ENCODE measurements around the gene CCDC127. TPM values are rescaled to one million over a fixed set of nuclear protein-coding genes. Genes with fewer than 3 reads are reported as not detected.

Gene CCDC127
- total RNA-seq, 1 experiment from 2014 or later: 24.1 TPM

DNA sequence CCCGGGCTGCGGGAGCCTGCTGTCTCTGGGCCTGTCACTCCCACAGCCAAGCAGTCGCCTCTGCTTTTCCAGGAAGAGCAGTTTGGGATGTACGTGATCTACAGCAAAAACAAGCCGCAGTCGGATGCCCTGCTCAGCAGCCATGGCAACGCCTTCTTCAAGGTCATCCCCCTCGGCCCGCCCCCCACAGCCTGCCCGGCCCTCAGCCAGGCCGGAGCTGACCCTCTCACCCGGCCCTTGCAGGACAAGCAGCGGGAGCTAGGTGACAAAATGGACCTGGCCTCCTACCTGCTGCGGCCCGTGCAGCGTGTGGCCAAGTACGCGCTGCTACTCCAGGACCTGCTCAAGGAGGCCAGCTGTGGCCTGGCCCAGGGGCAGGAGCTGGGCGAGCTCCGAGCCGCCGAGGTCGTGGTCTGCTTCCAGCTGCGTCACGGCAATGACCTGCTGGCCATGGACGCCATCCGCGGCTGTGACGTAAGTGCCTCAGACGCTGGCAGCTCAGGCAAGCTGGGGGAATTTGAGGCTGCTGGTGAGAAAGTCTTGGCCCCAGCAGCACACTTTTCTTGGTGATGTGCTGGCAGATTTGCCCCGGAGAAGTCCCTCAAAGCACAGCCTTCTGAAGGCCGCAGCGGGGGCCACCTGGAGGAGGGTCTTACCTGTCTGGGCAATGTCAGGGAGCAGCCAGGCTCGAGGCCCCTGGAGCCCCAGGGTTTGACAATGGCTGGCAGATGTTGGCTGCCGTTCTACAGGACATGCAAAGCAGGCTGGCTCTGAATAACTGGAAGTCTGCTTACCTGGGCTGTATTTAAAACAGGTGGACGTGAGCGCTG, 46.8 kb downstream of the CCDC127 start:
- Histone ChIP-seq H3K9me2 (ENCODE audit: insufficient read depth) (no peaks in the 10 kb centered on the region), H3K4me3 (no peak overlapping the region), H3K4me2 (no peak overlapping the region), H3K4me1 (replicated peaks; ENCODE audit: insufficient read depth) (no peaks in the 10 kb centered on the region), H3F3A (ENCODE audit: insufficient read depth, low read depth) (no peaks in the 10 kb centered on the region), H3K27ac (no peak overlapping the region), H3K36me3 (ENCODE audit: low read depth) (no peaks in the 10 kb centered on the region), H2AFZ (no peak overlapping the region), H3K79me2 (ENCODE audit: low read depth) (no peaks in the 10 kb centered on the region), H4K20me1 (ENCODE audit: insufficient read depth) (0 out of 2 replicates have a peak, but pooled peaks cover 1% of the 10 kb centered on the region), H3K27me3 (ENCODE audit: insufficient read depth, low read depth) (peaks cover 76% of the 10 kb centered on the region), H3K9me3 (ENCODE audit: insufficient read depth, low read depth) (no peaks in the 10 kb centered on the region)
- POLR2A ChIA-PET (ENCODE audit: unreplicated experiment): no interaction called here
- no TSS peak for BruUV-seq (replicated peaks)
- TF ChIP-seq EZH2 (IDR thresholded peaks at IDR 0.05; ENCODE audit: low read depth) (no peak), CTCF (conservative IDR thresholded peaks at IDR 0.05) (no peak)
- no peak for DNase-seq
- intact Hi-C loops (cut with micrococcal nuclease; ENCODE audit: unreplicated experiment): no loop called here
- CTCF ChIA-PET: no interaction called here

DNA sequence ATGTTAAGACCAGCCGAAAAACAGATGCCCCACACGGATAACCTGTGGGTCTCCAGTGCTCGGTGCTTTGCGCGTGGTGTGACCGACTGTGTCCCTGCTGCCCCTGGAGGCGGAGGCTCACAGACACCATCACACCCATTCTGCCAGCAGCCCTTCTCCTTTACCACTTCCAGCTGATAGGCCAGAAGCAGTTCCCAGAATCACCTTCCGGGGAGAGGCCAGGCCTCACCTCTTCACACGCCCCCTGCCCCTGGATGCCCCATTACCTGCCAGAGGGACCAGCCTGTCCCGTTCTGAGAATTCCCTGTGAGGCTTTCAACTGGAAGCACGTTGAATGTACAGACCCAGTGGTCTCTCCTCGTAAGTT, 48.2 kb downstream of the CCDC127 start:
- Histone ChIP-seq H3K79me2 (ENCODE audit: low read depth) (no peaks in the 10 kb centered on the region), H2AFZ (no peak overlapping the region), H3K9me3 (ENCODE audit: insufficient read depth, low read depth) (no peaks in the 10 kb centered on the region), H3K4me2 (no peak overlapping the region), H3K4me3 (no peak overlapping the region), H3K36me3 (ENCODE audit: low read depth) (no peaks in the 10 kb centered on the region), H3K27me3 (ENCODE audit: insufficient read depth, low read depth) (peaks cover 64% of the 10 kb centered on the region), H3K27ac (no peak overlapping the region), H4K20me1 (ENCODE audit: insufficient read depth) (no peaks in the 10 kb centered on the region), H3K4me1 (replicated peaks; ENCODE audit: insufficient read depth) (no peaks in the 10 kb centered on the region), H3F3A (ENCODE audit: insufficient read depth, low read depth) (peaks cover 1% of the 10 kb centered on the region; the same call in 1 of the 2 replicates), H3K9me2 (ENCODE audit: insufficient read depth) (no peaks in the 10 kb centered on the region)
- CTCF ChIA-PET: no interaction called here
- no peak for DNase-seq
- no TSS peak for BruUV-seq (replicated peaks)
- TF ChIP-seq CTCF (conservative IDR thresholded peaks at IDR 0.05) (no peak), EZH2 (IDR thresholded peaks at IDR 0.05; ENCODE audit: low read depth) (no peak)
- POLR2A ChIA-PET (ENCODE audit: unreplicated experiment): no interaction called here
- intact Hi-C loops (cut with micrococcal nuclease; ENCODE audit: unreplicated experiment): no loop called here

GRCh38 chr5:169071-169727, 48.8 kb downstream of the CCDC127 start:
- Histone ChIP-seq H3K9me2 (ENCODE audit: insufficient read depth) (no peaks in the 10 kb centered on the region), H3F3A (ENCODE audit: insufficient read depth, low read depth) (peaks cover 6% of the 10 kb centered on the region; the same call in 1 of the 2 replicates), H3K36me3 (ENCODE audit: low read depth) (no peaks in the 10 kb centered on the region), H3K4me3 (no peak overlapping the region), H3K9me3 (ENCODE audit: insufficient read depth, low read depth) (no peaks in the 10 kb centered on the region), H3K4me1 (replicated peaks; ENCODE audit: insufficient read depth) (no peaks in the 10 kb centered on the region), H3K27ac (no peak overlapping the region), H2AFZ (no peak overlapping the region), H4K20me1 (ENCODE audit: insufficient read depth) (no peaks in the 10 kb centered on the region), H3K4me2 (no peak overlapping the region), H3K27me3 (ENCODE audit: insufficient read depth, low read depth) (peaks cover 59% of the 10 kb centered on the region), H3K79me2 (ENCODE audit: low read depth) (no peaks in the 10 kb centered on the region)
- intact Hi-C loops (cut with micrococcal nuclease; ENCODE audit: unreplicated experiment): no loop called here
- no peak for DNase-seq
- ChIA-PET CTCF (no interaction called here), POLR2A (ENCODE audit: unreplicated experiment) (no interaction called here)
- BruUV-seq (replicated peaks): no TSS peak
- TF ChIP-seq CTCF (conservative IDR thresholded peaks at IDR 0.05) (no peak), EZH2 (IDR thresholded peaks at IDR 0.05; ENCODE audit: low read depth) (no peak)

Data from PC-9 (cell line).